ENCODE results near the gene NRROS.
"Not testable (repeated sequence)": the region's sequence is repeated elsewhere in the genome, so short reads cannot be mapped to it uniquely, and the experiment has no call there.

NRROS gene

GRCh38 chr3:196634224-196634623 is 5.3 kb upstream of the NRROS start:
- H3K23ac ChIP-seq (ENCODE audit: low read length): no peak overlapping the region
- H3K27me3 ChIP-seq (ENCODE audit: insufficient read depth, low read length, poor library complexity): no peaks in the 10 kb centered on the region
- no peak overlapping the region for H3K9ac ChIP-seq (ENCODE audit: low read length)
- H3K4me2 ChIP-seq (ENCODE audit: low read length): no peak overlapping the region
- H4K8ac ChIP-seq (ENCODE audit: low read depth, low read length): no peak overlapping the region
- no peaks in the 10 kb centered on the region for H3K36me3 ChIP-seq (ENCODE audit: control insufficient read depth, insufficient read depth, low read length)
- no peak overlapping the region for H2BK5ac ChIP-seq (ENCODE audit: low read length)
- no peaks in the 10 kb centered on the region for H3K79me1 ChIP-seq (ENCODE audit: low read length)
- H3K27ac ChIP-seq (ENCODE audit: low read depth, low read length): no peak overlapping the region
- H3K56ac ChIP-seq (ENCODE audit: low read length): no peak overlapping the region
- no peak overlapping the region for H3K18ac ChIP-seq (ENCODE audit: low read length)
- H2BK120ac ChIP-seq (ENCODE audit: low read depth, low read length): no peak overlapping the region
- H4K5ac ChIP-seq (ENCODE audit: low read length): no peak overlapping the region
- peaks cover 3% of the 10 kb centered on the region for H3K4me1 ChIP-seq (ENCODE audit: control insufficient read depth, low read depth, low read length)
- no peak overlapping the region for H2BK15ac ChIP-seq (replicated peaks; ENCODE audit: low read depth)
- no peak for DNase-seq
- no peak overlapping the region for H3K4ac ChIP-seq (ENCODE audit: low read depth, low read length)
- H2AK5ac ChIP-seq (ENCODE audit: low read length): no peak overlapping the region
- no peaks in the 10 kb centered on the region for H3K79me2 ChIP-seq (ENCODE audit: control insufficient read depth, insufficient read depth, low read length)
- WGBS (ENCODE audit: extremely low coverage, insufficient coverage, low lambda C conversion rate): no CpG with 5 or more reads among the region's 10 CpGs
- no peak overlapping the region for H3K4me3 ChIP-seq (ENCODE audit: low read length)

- no peaks in the 10 kb centered on the region for H3K27me3 ChIP-seq (ENCODE audit: insufficient read depth, low read length, poor library complexity)
- H4K5ac ChIP-seq (ENCODE audit: low read length): no peak overlapping the region
- no peak overlapping the region for H2BK120ac ChIP-seq (ENCODE audit: low read depth, low read length)
- H3K23ac ChIP-seq (ENCODE audit: low read length): no peak overlapping the region
- no peaks in the 10 kb centered on the region for H3K79me1 ChIP-seq (ENCODE audit: low read length)
- no peak overlapping the region for H3K9ac ChIP-seq (ENCODE audit: low read length)
- H3K4ac ChIP-seq (ENCODE audit: low read depth, low read length): no peak overlapping the region
- no peaks in the 10 kb centered on the region for H3K36me3 ChIP-seq (ENCODE audit: control insufficient read depth, insufficient read depth, low read length)
- no CpG with 5 or more reads among the region's 7 CpGs for WGBS (ENCODE audit: extremely low coverage, insufficient coverage, low lambda C conversion rate)
- H3K4me3 ChIP-seq (ENCODE audit: low read length): no peak overlapping the region
- no peak for DNase-seq
- H2BK15ac ChIP-seq (replicated peaks; ENCODE audit: low read depth): no peak overlapping the region
- peaks cover 3% of the 10 kb centered on the region for H3K4me1 ChIP-seq (ENCODE audit: control insufficient read depth, low read depth, low read length)
- H3K4me2 ChIP-seq (ENCODE audit: low read length): no peak overlapping the region
- H2BK5ac ChIP-seq (ENCODE audit: low read length): no peak overlapping the region
- no peak overlapping the region for H3K56ac ChIP-seq (ENCODE audit: low read length)
- H2AK5ac ChIP-seq (ENCODE audit: low read length): no peak overlapping the region
- no peaks in the 10 kb centered on the region for H3K79me2 ChIP-seq (ENCODE audit: control insufficient read depth, insufficient read depth, low read length)
- no peak overlapping the region for H3K27ac ChIP-seq (ENCODE audit: low read depth, low read length)
- H3K18ac ChIP-seq (ENCODE audit: low read length): no peak overlapping the region
- H4K8ac ChIP-seq (ENCODE audit: low read depth, low read length): no peak overlapping the region
Observed at GRCh38 chr3:196634829-196635228, 4.7 kb upstream of the NRROS start.

- Histone ChIP-seq H3K4ac (ENCODE audit: low read depth, low read length) (no peak overlapping the region), H3K36me3 (ENCODE audit: control insufficient read depth, insufficient read depth, low read length) (no peaks in the 10 kb centered on the region)
- WGBS (ENCODE audit: extremely low coverage, insufficient coverage, low lambda C conversion rate): no CpG with 5 or more reads among the region's 20 CpGs
Observed at GRCh38 chr3:196636369-196637349, 2.8 kb upstream of the NRROS start.

GRCh38 chr3:196637941-196638340 is 1.6 kb upstream of the NRROS start:
- not testable (repeated sequence) for H4K8ac ChIP-seq (ENCODE audit: low read depth, low read length); H2AK5ac ChIP-seq (ENCODE audit: low read length); H3K36me3 ChIP-seq (ENCODE audit: control insufficient read depth, insufficient read depth, low read length); H2BK15ac ChIP-seq (replicated peaks; ENCODE audit: low read depth); H3K79me2 ChIP-seq (ENCODE audit: control insufficient read depth, insufficient read depth, low read length); H3K4me2 ChIP-seq (ENCODE audit: low read length); H3K27me3 ChIP-seq (ENCODE audit: insufficient read depth, low read length, poor library complexity); H3K27ac ChIP-seq (ENCODE audit: low read depth, low read length); H3K18ac ChIP-seq (ENCODE audit: low read length); H2BK5ac ChIP-seq (ENCODE audit: low read length); H3K9ac ChIP-seq (ENCODE audit: low read length); H3K79me1 ChIP-seq (ENCODE audit: low read length); DNase-seq; H3K56ac ChIP-seq (ENCODE audit: low read length); H2BK120ac ChIP-seq (ENCODE audit: low read depth, low read length); H3K4ac ChIP-seq (ENCODE audit: low read depth, low read length); H3K23ac ChIP-seq (ENCODE audit: low read length); H3K4me1 ChIP-seq (ENCODE audit: control insufficient read depth, low read depth, low read length); H3K4me3 ChIP-seq (ENCODE audit: low read length); H4K5ac ChIP-seq (ENCODE audit: low read length)
- no CpG with 5 or more reads among the region's 4 CpGs for WGBS (ENCODE audit: extremely low coverage, insufficient coverage, low lambda C conversion rate)

More at GRCh38 chr3:196636369-196637349, 2.8 kb upstream of the NRROS start:
- no peak overlapping the region for H2BK120ac ChIP-seq (ENCODE audit: low read depth, low read length)
- no peak overlapping the region for H3K18ac ChIP-seq (ENCODE audit: low read length)
- no peak overlapping the region for H3K56ac ChIP-seq (ENCODE audit: low read length)
- H3K9ac ChIP-seq (ENCODE audit: low read length): no peak overlapping the region
- no peak overlapping the region for H3K27ac ChIP-seq (ENCODE audit: low read depth, low read length)
- H3K23ac ChIP-seq (ENCODE audit: low read length): no peak overlapping the region
- no peak overlapping the region for H3K4me3 ChIP-seq (ENCODE audit: low read length)
- H3K4me1 ChIP-seq (ENCODE audit: control insufficient read depth, low read depth, low read length): peaks cover 2% of the 10 kb centered on the region
- no peak overlapping the region for H4K5ac ChIP-seq (ENCODE audit: low read length)
- H2BK15ac ChIP-seq (replicated peaks; ENCODE audit: low read depth): no peak overlapping the region
- H3K4me2 ChIP-seq (ENCODE audit: low read length): no peak overlapping the region
- no peaks in the 10 kb centered on the region for H3K27me3 ChIP-seq (ENCODE audit: insufficient read depth, low read length, poor library complexity)
- H2AK5ac ChIP-seq (ENCODE audit: low read length): no peak overlapping the region
- no peak overlapping the region for H2BK5ac ChIP-seq (ENCODE audit: low read length)
- no peaks in the 10 kb centered on the region for H3K79me1 ChIP-seq (ENCODE audit: low read length)
- H3K79me2 ChIP-seq (ENCODE audit: control insufficient read depth, insufficient read depth, low read length): no peaks in the 10 kb centered on the region
- H4K8ac ChIP-seq (ENCODE audit: low read depth, low read length): no peak overlapping the region
- no peak for DNase-seq

- no peak overlapping the region for H3K4ac ChIP-seq (ENCODE audit: low read depth, low read length)
- peak overlapping the region; percentile 40 for H3K9ac ChIP-seq (ENCODE audit: low read length)
- no peak overlapping the region for H3K27ac ChIP-seq (ENCODE audit: low read depth, low read length)
- no peak overlapping the region for H3K4me3 ChIP-seq (ENCODE audit: low read length)
- peak overlapping the region; percentile 74 for H3K56ac ChIP-seq (ENCODE audit: low read length)
- H4K5ac ChIP-seq (ENCODE audit: low read length): no peak overlapping the region
- no peak overlapping the region for H4K8ac ChIP-seq (ENCODE audit: low read depth, low read length)
- no peak overlapping the region for H2AK5ac ChIP-seq (ENCODE audit: low read length)
- no peak for DNase-seq
- no peaks in the 10 kb centered on the region for H3K79me1 ChIP-seq (ENCODE audit: low read length)
- no peaks in the 10 kb centered on the region for H3K27me3 ChIP-seq (ENCODE audit: insufficient read depth, low read length, poor library complexity)
- H3K4me1 ChIP-seq (ENCODE audit: control insufficient read depth, low read depth, low read length): no peaks in the 10 kb centered on the region
- no peak overlapping the region for H2BK5ac ChIP-seq (ENCODE audit: low read length)
- no peak overlapping the region for H3K18ac ChIP-seq (ENCODE audit: low read length)
- no peaks in the 10 kb centered on the region for H3K36me3 ChIP-seq (ENCODE audit: control insufficient read depth, insufficient read depth, low read length)
- no CpG with 5 or more reads among the region's 19 CpGs for WGBS (ENCODE audit: extremely low coverage, insufficient coverage, low lambda C conversion rate)
- peak overlapping the region; percentile 36 for H3K4me2 ChIP-seq (ENCODE audit: low read length)
- H3K79me2 ChIP-seq (ENCODE audit: control insufficient read depth, insufficient read depth, low read length): no peaks in the 10 kb centered on the region
- no peak overlapping the region for H2BK15ac ChIP-seq (replicated peaks; ENCODE audit: low read depth)
- no peak overlapping the region for H3K23ac ChIP-seq (ENCODE audit: low read length)
- no peak overlapping the region for H2BK120ac ChIP-seq (ENCODE audit: low read depth, low read length)
Observed at GRCh38 chr3:196638861-196639482, 522 bp upstream of the NRROS start.
